Tibial nerve (tissue), 4 donors: ENCODE measurements around the gene PTGIS. TPM values are rescaled to one million over a fixed set of nuclear protein-coding genes. Genes with fewer than 3 reads are reported as not detected.

Source experiments
- DNase-seq, 2 donors: peaks; one replicate each; pipeline ENCODE4 v3.0.0-alpha.2; 2019; ENCODE audit warnings: low spot score in 2 of 2
- H3K27ac ChIP-seq, 4 donors: fragments of 200-600 bp; sonication (generic) in 3 of 4; one replicate each; pipeline ENCODE4 v1.5.1; 2017 to 2019; ENCODE audit warnings: mild to moderate bottlenecking in 1 of 4
- H3K27me3 ChIP-seq, 2 donors: fragments of 200-600 bp; sonication (generic) in 1 of 2; one replicate each; pipeline versions ENCODE4 v1.5.1 to v1.6.0; 2017 to 2019
- H3K36me3 ChIP-seq, 3 donors: fragments of 200-600 bp; sonication (generic); one replicate each; pipeline ENCODE4 v1.5.1; 2018 to 2019
- H3K4me1 ChIP-seq, 4 donors: fragments of 200-600 bp; sonication (generic) in 3 of 4; one replicate each; pipeline ENCODE4 v1.5.1; 2017 to 2019
- H3K4me3 ChIP-seq, 4 donors: fragments of 200-600 bp; sonication (generic) in 3 of 4; one replicate each; pipeline ENCODE4 v1.5.1; 2017 to 2019; ENCODE audit warnings: mild to moderate bottlenecking in 1 of 4, moderate library complexity in 1 of 4
- H3K9me3 ChIP-seq, 4 donors: fragments of 200-600 bp; sonication (generic) in 3 of 4; one replicate each; pipeline ENCODE4 v1.5.1; 2017 to 2019
- CTCF ChIP-seq, 5 experiments: fragments of 200-600 bp in 3 of 5; fragments of 450-650 bp in 2 of 5; sonication (generic) in 3 of 5; IDR thresholded peaks; one replicate each; pipeline ENCODE4 v1.5.1; 2016 to 2019; ENCODE audit warnings: antibody characterized with exemption in 5 of 5, mild to moderate bottlenecking in 3 of 5, moderate library complexity in 2 of 5
- EP300 ChIP-seq, 2 donors: sonication (generic); formaldehyde crosslinking; IDR thresholded peaks; one replicate each; pipeline ENCODE4 v1.6.1; 2017; ENCODE audit warnings: antibody characterized with exemption in 2 of 2, mild to moderate bottlenecking in 1 of 2
- POLR2A ChIP-seq, 2 donors: fragments of 450-650 bp; IDR thresholded peaks; one replicate each; pipeline ENCODE4 v1.6.1; 2017; ENCODE audit warnings: antibody characterized with exemption in 2 of 2, mild to moderate bottlenecking in 2 of 2, moderate library complexity in 2 of 2
- WGBS, 2 donors: methylation state at CpG; one replicate each; pipeline ENCODE4 v1.1.5; 2018; 5-methylcytosine and 5-hydroxymethylcytosine counted together
- total RNA-seq, 4 donors: library from RNA; depleted of rRNA; stranded (reverse); fragments of >200 nt; gene quantifications; one replicate each; pipeline ENCODE4 v1.1.0, GENCODE V29; 2016

PTGIS gene
- total RNA-seq, 4 donors from 2014 or later = 31.5 to 92.4 (median 47.5) TPM

- WGBS, 2 donors = 52 to 58% methylated on average over 12 of the region's 12 CpGs
- H3K4me3 ChIP-seq = no peak overlapping the region
- peak in 1 of 2 donors; percentile 68 for TF ChIP-seq EP300 (IDR thresholded peaks at IDR 0.05)
- no peak for TF ChIP-seq POLR2A (IDR thresholded peaks at IDR 0.05)
- no peak for TF ChIP-seq CTCF (IDR thresholded peaks at IDR 0.05)
- H3K9me3 ChIP-seq = no peaks in the 10 kb centered on the region
- peaks cover 0 to 5% (median 0%) of the 10 kb centered on the region in 3 donors for H3K36me3 ChIP-seq
- H3K4me1 ChIP-seq = peaks cover 0 to 29% (median 0%) of the 10 kb centered on the region in 4 donors
- H3K27me3 ChIP-seq = no peaks in the 10 kb centered on the region
- peak; percentile 67 to 88 for DNase-seq
- peak overlapping the region; percentile 20 to 84 (median 64) for H3K27ac ChIP-seq
Observed at GRCh38 chr20:49510562-49511122, 57.3 kb downstream of the PTGIS start.

GRCh38 chr20:49508435-49509199 is 59.3 kb downstream of the PTGIS start:
- Histone ChIP-seq H3K4me1 (peaks cover 0 to 29% (median 0%) of the 10 kb centered on the region in 4 donors), H3K36me3 (peaks cover 0 to 5% (median 0%) of the 10 kb centered on the region in 3 donors), H3K9me3 (no peaks in the 10 kb centered on the region), H3K27ac (no peak overlapping the region), H3K4me3 (no peak overlapping the region), H3K27me3 (no peaks in the 10 kb centered on the region)
- peak in 1 of 2 donors; percentile 11 for DNase-seq
- TF ChIP-seq CTCF (IDR thresholded peaks at IDR 0.05) (peak; percentile 24 to 65 (median 34)), EP300 (IDR thresholded peaks at IDR 0.05) (no peak), POLR2A (IDR thresholded peaks at IDR 0.05) (no peak)
- WGBS, 2 donors = 48 to 53% methylated on average over 14 of the region's 14 CpGs

- Histone ChIP-seq H3K36me3 (peaks cover 0 to 5% (median 0%) of the 10 kb centered on the region in 3 donors), H3K4me1 (peaks cover 0 to 29% (median 0%) of the 10 kb centered on the region in 4 donors), H3K9me3 (no peaks in the 10 kb centered on the region), H3K27ac (no peak overlapping the region), H3K4me3 (no peak overlapping the region), H3K27me3 (no peaks in the 10 kb centered on the region)
- WGBS, 2 donors = 82 to 83% methylated on average over 21 of the region's 21 CpGs
- no peak for TF ChIP-seq CTCF (IDR thresholded peaks at IDR 0.05)
- no peak for TF ChIP-seq EP300 (IDR thresholded peaks at IDR 0.05)
- no peak for TF ChIP-seq POLR2A (IDR thresholded peaks at IDR 0.05)
- no peak for DNase-seq
Observed at GRCh38 chr20:49507741-49508434, 60.0 kb downstream of the PTGIS start.

GRCh38 chr20:49505518-49505917 is 62.4 kb downstream of the PTGIS start:
- Histone ChIP-seq H3K4me1 (peaks cover 0 to 19% (median 0%) of the 10 kb centered on the region in 4 donors), H3K4me3 (no peak overlapping the region), H3K27ac (no peak overlapping the region), H3K9me3 (peaks cover 0 to 4% (median 0%) of the 10 kb centered on the region in 4 donors), H3K36me3 (peaks cover 0 to 5% (median 0%) of the 10 kb centered on the region in 3 donors), H3K27me3 (no peaks in the 10 kb centered on the region)
- DNase-seq = no peak
- 12 to 23% methylated on average over 9 of the region's 9 CpGs for WGBS, 2 donors
- TF ChIP-seq CTCF (IDR thresholded peaks at IDR 0.05) (no peak), EP300 (IDR thresholded peaks at IDR 0.05) (no peak), POLR2A (IDR thresholded peaks at IDR 0.05) (no peak)
